Liver (tissue), 9 donors: ENCODE results near the gene SEMA4F. TPM values are rescaled to one million over a fixed set of nuclear protein-coding genes. Genes with fewer than 3 reads are reported as not detected.

Experiments used
- DNase-seq: peaks from one replicate; pipeline ENCODE4 v3.0.0-alpha.2; 2017; ENCODE audit warnings: low spot score
- H3K27ac ChIP-seq, 2 donors: one replicate each; pipeline ENCODE4 v1.7.0; 2013; ENCODE audit warnings: inconsistent platforms in 2 of 2, low read length in 2 of 2, control low read depth in 1 of 2, low read depth in 1 of 2, mild to moderate bottlenecking in 1 of 2
- H3K27me3 ChIP-seq, 4 donors: one replicate each; pipeline versions ENCODE4 v1.6.1 to v1.7.0; 2013; ENCODE audit warnings: low read length in 3 of 4, inconsistent platforms in 1 of 4, mild to moderate bottlenecking in 1 of 4, moderate library complexity in 1 of 4; ENCODE audit not compliant: control insufficient read depth in 4 of 4, insufficient read depth in 4 of 4
- H3K36me3 ChIP-seq, 4 donors: one replicate each; pipeline versions ENCODE4 v1.6.1 to v1.7.0; 2013; ENCODE audit warnings: low read length in 3 of 4, mild to moderate bottlenecking in 3 of 4, low read depth in 1 of 4, moderate library complexity in 1 of 4; ENCODE audit not compliant: control insufficient read depth in 4 of 4, insufficient read depth in 3 of 4
- H3K4me1 ChIP-seq, 4 donors: one replicate each; pipeline versions ENCODE4 v1.6.1 to v1.7.0; 2013; ENCODE audit warnings: low read length in 3 of 4, mild to moderate bottlenecking in 3 of 4, moderate library complexity in 1 of 4; ENCODE audit not compliant: control insufficient read depth in 4 of 4, insufficient read depth in 4 of 4
- H3K4me3 ChIP-seq, 3 donors: one replicate each; pipeline versions ENCODE4 v1.6.1 to v1.7.0; 2013; ENCODE audit warnings: low read length in 3 of 3, control low read depth in 1 of 3, low read depth in 1 of 3, mild to moderate bottlenecking in 1 of 3
- H3K9ac ChIP-seq, 2 donors: one replicate each; pipeline ENCODE4 v1.7.0; 2013; ENCODE audit warnings: low read length in 2 of 2, mild to moderate bottlenecking in 2 of 2, moderate library complexity in 2 of 2, control low read depth in 1 of 2, low read depth in 1 of 2
- H3K9me3 ChIP-seq, 4 donors: one replicate each; pipeline versions ENCODE4 v1.6.1 to v1.7.0; 2013; ENCODE audit warnings: low read length in 3 of 4; ENCODE audit not compliant: control insufficient read depth in 4 of 4
- ATF3 ChIP-seq: IDR thresholded peaks from 2 replicates; pipeline ENCODE4 v1.6.1; 2016; ENCODE audit warnings: antibody characterized with exemption
- EGR1 ChIP-seq, 2 donors: IDR thresholded peaks; 2 replicates each; pipeline ENCODE4 v1.6.1; 2016 to 2018; ENCODE audit warnings: antibody characterized with exemption in 2 of 2, low read depth in 2 of 2
- FOXA1 ChIP-seq: IDR thresholded peaks from 2 replicates; pipeline ENCODE4 v1.6.1; 2016; ENCODE audit warnings: antibody characterized with exemption
- FOXA2 ChIP-seq: IDR thresholded peaks from 2 replicates; pipeline ENCODE4 v1.6.1; 2016; ENCODE audit warnings: antibody characterized with exemption
- GABPA ChIP-seq, 2 donors: IDR thresholded peaks in 1 of 2; conservative IDR thresholded peaks in 1 of 2; 2 replicates each; pipeline ENCODE4 v1.6.1; 2016; ENCODE audit warnings: antibody characterized with exemption in 2 of 2, mild to moderate bottlenecking in 1 of 2, moderate library complexity in 1 of 2
- HNF4A ChIP-seq, 2 donors: conservative IDR thresholded peaks; 2 replicates each; pipeline ENCODE4 v1.6.1; 2016; ENCODE audit warnings: antibody characterized with exemption in 2 of 2, mild to moderate bottlenecking in 2 of 2
- HNF4G ChIP-seq: IDR thresholded peaks from 2 replicates; pipeline ENCODE4 v1.6.1; 2016; ENCODE audit warnings: antibody characterized with exemption
- JUND ChIP-seq, 2 donors: IDR thresholded peaks; 2 replicates each; pipeline ENCODE4 v1.6.1; 2016; ENCODE audit warnings: antibody characterized with exemption in 2 of 2
- NR2F2 ChIP-seq: IDR thresholded peaks from 2 replicates; pipeline ENCODE4 v1.6.1; 2016; ENCODE audit warnings: antibody characterized with exemption
- RAD21 ChIP-seq, 2 donors: IDR thresholded peaks; 2 replicates each; pipeline ENCODE4 v1.6.1; 2016; ENCODE audit warnings: antibody characterized with exemption in 2 of 2, mild to moderate bottlenecking in 2 of 2
- RXRA ChIP-seq, 2 donors: IDR thresholded peaks; 2 replicates each; pipeline ENCODE4 v1.6.1; 2017 to 2018; ENCODE audit warnings: antibody characterized with exemption in 2 of 2, mild to moderate bottlenecking in 1 of 2
- SP1 ChIP-seq: IDR thresholded peaks from 2 replicates; pipeline ENCODE4 v1.6.1; 2018; ENCODE audit warnings: antibody characterized with exemption, mild to moderate bottlenecking
- TAF1 ChIP-seq: conservative IDR thresholded peaks from 2 replicates; pipeline ENCODE4 v1.6.1; 2016; ENCODE audit warnings: antibody characterized with exemption, mild to moderate bottlenecking
- YY1 ChIP-seq: IDR thresholded peaks from 2 replicates; pipeline ENCODE4 v1.6.1; 2016; ENCODE audit warnings: antibody characterized with exemption, mild to moderate bottlenecking
- WGBS: extraction: QIAGEN DNeasy Blood & Tissue Kit; methylation state at CpG from one replicate; pipeline ENCODE4 v1.1.7; 2013; 5-methylcytosine and 5-hydroxymethylcytosine counted together
- polyA plus RNA-seq, 2 donors: library from polyadenylated mRNA; stranded (reverse) in 1 of 2; unstranded in 1 of 2; fragments of 200-250 nt in 1 of 2; fragments of >200 nt in 1 of 2; fragmentation: Nextera tagmentation in 1 of 2; extraction: Ambion mirVana in 1 of 2; gene quantifications; one replicate each; pipeline versions ENCODE4 v1.2.1 to v1.2.3, GENCODE V29; 2013 to 2015
- total RNA-seq, 2 donors: library from RNA; depleted of rRNA; stranded (reverse); fragments of >200 nt; gene quantifications; one replicate each; pipeline ENCODE4 v1.2.3, GENCODE V29; 2014
- TF ChIP-seq, protein P1 (sequence below): IDR thresholded peaks from 2 replicates; pipeline ENCODE4 v1.6.1; 2016; ENCODE audit warnings: antibody characterized with exemption
- TF ChIP-seq, protein P2 (sequence below): fragments of 150-350 bp; IDR thresholded peaks from 2 replicates; pipeline ENCODE4 v1.5.1; 2017; ENCODE audit warnings: improper control_type of control experiment, low read depth, low read length; ENCODE audit not compliant: missing input control
- TF ChIP-seq, protein P3 (sequence below): IDR thresholded peaks from 2 replicates; pipeline ENCODE4 v1.6.1; 2016; ENCODE audit warnings: antibody characterized with exemption, mild to moderate bottlenecking
- TF ChIP-seq, protein P4 (sequence below): IDR thresholded peaks from 2 replicates; pipeline ENCODE4 v1.6.1; 2016; ENCODE audit warnings: antibody characterized with exemption
- donor health status: healthy.
- donor health status: healthy.
- donor health status: healthy.
- donor health status: healthy.
- donor health status: healthy.

Gene SEMA4F
- total and polyA plus RNA-seq, 4 donors = 0.57 to 1.1 (median 0.96) TPM

DNA sequence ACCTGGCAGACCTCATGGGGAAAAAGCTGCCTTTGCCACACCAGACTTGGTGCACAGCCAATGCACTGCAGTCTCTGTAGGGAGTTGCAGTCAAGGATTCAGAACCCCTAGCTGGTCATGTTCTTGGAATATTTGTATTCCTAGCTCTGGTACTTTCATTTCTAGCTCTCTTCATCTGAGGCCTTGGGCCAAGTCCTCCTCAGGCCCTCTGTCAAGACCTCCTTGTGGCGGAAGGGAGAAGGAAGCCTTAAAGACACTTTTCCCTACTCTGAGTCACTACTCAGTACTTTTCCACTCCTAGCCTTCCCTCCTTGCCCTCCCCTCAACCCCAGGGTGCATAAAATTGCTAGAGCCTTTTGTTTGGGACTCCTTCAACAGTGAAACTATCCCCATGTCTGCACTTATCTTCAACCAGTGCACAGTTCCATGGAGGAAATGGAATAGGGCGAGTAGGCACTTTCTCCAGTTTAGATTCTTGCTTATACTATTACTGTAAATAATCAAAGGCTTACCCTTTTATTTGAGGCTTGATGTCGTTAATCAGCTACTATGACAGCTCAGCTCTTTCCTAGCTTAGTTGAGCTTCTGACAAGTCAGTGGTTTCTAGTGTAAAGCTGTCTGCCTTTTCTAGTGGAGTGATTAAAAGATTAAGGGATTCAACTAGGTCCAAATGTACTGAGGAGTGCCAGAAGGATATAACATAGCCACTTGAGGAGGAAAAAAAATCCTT is 21.7 kb upstream of the SEMA4F start:
- H3K27ac ChIP-seq = no peak overlapping the region

GRCh38 chr2:74632939-74633312 is 21.1 kb upstream of the SEMA4F start:
- no peak for DNase-seq
- Histone ChIP-seq H3K4me3 (no peak overlapping the region), H3K36me3 (no peaks in the 10 kb centered on the region), H3K9me3 (no peaks in the 10 kb centered on the region), H3K9ac (no peak overlapping the region), H3K27me3 (no peaks in the 10 kb centered on the region), H3K27ac (no peak overlapping the region), H3K4me1 (no peaks in the 10 kb centered on the region)
- TF ChIP-seq YY1 (no peak), RXRA (IDR thresholded peaks at IDR 0.05) (no peak), SP1 (no peak), EGR1 (IDR thresholded peaks at IDR 0.05; ENCODE audit: low read depth in 2 of 2) (no peak), FOXA2 (no peak), FOXA1 (no peak), HNF4A (conservative IDR thresholded peaks at IDR 0.05) (no peak), ATF3 (no peak), TAF1 (no peak), NR2F2 (no peak), HNF4G (no peak), JUND (IDR thresholded peaks at IDR 0.05) (no peak), RAD21 (IDR thresholded peaks at IDR 0.05) (no peak), GABPA (IDR thresholded peaks at IDR 0.05 in 1 of 2, conservative IDR thresholded peaks at IDR 0.05 in 1 of 2) (no peak)
- TF ChIP-seq, protein P1, sequence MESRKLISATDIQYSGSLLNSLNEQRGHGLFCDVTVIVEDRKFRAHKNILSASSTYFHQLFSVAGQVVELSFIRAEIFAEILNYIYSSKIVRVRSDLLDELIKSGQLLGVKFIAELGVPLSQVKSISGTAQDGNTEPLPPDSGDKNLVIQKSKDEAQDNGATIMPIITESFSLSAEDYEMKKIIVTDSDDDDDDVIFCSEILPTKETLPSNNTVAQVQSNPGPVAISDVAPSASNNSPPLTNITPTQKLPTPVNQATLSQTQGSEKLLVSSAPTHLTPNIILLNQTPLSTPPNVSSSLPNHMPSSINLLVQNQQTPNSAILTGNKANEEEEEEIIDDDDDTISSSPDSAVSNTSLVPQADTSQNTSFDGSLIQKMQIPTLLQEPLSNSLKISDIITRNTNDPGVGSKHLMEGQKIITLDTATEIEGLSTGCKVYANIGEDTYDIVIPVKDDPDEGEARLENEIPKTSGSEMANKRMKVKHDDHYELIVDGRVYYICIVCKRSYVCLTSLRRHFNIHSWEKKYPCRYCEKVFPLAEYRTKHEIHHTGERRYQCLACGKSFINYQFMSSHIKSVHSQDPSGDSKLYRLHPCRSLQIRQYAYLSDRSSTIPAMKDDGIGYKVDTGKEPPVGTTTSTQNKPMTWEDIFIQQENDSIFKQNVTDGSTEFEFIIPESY = no peak
- TF ChIP-seq, protein P2, sequence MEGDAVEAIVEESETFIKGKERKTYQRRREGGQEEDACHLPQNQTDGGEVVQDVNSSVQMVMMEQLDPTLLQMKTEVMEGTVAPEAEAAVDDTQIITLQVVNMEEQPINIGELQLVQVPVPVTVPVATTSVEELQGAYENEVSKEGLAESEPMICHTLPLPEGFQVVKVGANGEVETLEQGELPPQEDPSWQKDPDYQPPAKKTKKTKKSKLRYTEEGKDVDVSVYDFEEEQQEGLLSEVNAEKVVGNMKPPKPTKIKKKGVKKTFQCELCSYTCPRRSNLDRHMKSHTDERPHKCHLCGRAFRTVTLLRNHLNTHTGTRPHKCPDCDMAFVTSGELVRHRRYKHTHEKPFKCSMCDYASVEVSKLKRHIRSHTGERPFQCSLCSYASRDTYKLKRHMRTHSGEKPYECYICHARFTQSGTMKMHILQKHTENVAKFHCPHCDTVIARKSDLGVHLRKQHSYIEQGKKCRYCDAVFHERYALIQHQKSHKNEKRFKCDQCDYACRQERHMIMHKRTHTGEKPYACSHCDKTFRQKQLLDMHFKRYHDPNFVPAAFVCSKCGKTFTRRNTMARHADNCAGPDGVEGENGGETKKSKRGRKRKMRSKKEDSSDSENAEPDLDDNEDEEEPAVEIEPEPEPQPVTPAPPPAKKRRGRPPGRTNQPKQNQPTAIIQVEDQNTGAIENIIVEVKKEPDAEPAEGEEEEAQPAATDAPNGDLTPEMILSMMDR = no peak
- TF ChIP-seq, protein P3, sequence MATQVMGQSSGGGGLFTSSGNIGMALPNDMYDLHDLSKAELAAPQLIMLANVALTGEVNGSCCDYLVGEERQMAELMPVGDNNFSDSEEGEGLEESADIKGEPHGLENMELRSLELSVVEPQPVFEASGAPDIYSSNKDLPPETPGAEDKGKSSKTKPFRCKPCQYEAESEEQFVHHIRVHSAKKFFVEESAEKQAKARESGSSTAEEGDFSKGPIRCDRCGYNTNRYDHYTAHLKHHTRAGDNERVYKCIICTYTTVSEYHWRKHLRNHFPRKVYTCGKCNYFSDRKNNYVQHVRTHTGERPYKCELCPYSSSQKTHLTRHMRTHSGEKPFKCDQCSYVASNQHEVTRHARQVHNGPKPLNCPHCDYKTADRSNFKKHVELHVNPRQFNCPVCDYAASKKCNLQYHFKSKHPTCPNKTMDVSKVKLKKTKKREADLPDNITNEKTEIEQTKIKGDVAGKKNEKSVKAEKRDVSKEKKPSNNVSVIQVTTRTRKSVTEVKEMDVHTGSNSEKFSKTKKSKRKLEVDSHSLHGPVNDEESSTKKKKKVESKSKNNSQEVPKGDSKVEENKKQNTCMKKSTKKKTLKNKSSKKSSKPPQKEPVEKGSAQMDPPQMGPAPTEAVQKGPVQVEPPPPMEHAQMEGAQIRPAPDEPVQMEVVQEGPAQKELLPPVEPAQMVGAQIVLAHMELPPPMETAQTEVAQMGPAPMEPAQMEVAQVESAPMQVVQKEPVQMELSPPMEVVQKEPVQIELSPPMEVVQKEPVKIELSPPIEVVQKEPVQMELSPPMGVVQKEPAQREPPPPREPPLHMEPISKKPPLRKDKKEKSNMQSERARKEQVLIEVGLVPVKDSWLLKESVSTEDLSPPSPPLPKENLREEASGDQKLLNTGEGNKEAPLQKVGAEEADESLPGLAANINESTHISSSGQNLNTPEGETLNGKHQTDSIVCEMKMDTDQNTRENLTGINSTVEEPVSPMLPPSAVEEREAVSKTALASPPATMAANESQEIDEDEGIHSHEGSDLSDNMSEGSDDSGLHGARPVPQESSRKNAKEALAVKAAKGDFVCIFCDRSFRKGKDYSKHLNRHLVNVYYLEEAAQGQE = no peak
- TF ChIP-seq, protein P4, sequence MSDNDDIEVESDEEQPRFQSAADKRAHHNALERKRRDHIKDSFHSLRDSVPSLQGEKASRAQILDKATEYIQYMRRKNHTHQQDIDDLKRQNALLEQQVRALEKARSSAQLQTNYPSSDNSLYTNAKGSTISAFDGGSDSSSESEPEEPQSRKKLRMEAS = no peak

More for the DNA sequence above, 21.7 kb upstream of the SEMA4F start:
- H3K36me3 ChIP-seq = no peaks in the 10 kb centered on the region
- no peak for TF ChIP-seq RAD21 (IDR thresholded peaks at IDR 0.05)
- TF ChIP-seq FOXA2 = no peak
- TF ChIP-seq, protein P2 = no peak
- TF ChIP-seq, protein P4 = no peak
- no peak for DNase-seq
- no peaks in the 10 kb centered on the region for H3K4me1 ChIP-seq
- no peaks in the 10 kb centered on the region for H3K27me3 ChIP-seq
- H3K9ac ChIP-seq = no peak overlapping the region
- WGBS = 88% methylated on average over 3 of the region's 3 CpGs
- H3K4me3 ChIP-seq = no peak overlapping the region
- H3K9me3 ChIP-seq = no peaks in the 10 kb centered on the region
